ENCODE results near the gene TLCD1.

TLCD1 gene

GRCh38 chr17:28703552-28704218 lies 22.3 kb downstream of the TLCD1 start:
- Histone ChIP-seq H3K4me3 (ENCODE audit: low read length) (no peak overlapping the region), H3K4me1 (ENCODE audit: control insufficient read depth, low read depth, low read length) (no peaks in the 10 kb centered on the region), H3K9ac (ENCODE audit: low read length) (no peak overlapping the region), H3K27ac (ENCODE audit: low read length) (no peak overlapping the region), H3K36me3 (ENCODE audit: control insufficient read depth, low read depth, low read length) (peaks cover 47% of the 10 kb centered on the region), H3K27me3 (ENCODE audit: control insufficient read depth, insufficient read depth, low read length) (no peaks in the 10 kb centered on the region), H3K9me3 (ENCODE audit: control insufficient read depth, low read depth, low read length) (no peaks in the 10 kb centered on the region)

- peaks cover 56% of the 10 kb centered on the region for H3K36me3 ChIP-seq (ENCODE audit: control insufficient read depth, low read depth, low read length)
- no peaks in the 10 kb centered on the region for H3K9me3 ChIP-seq (ENCODE audit: control insufficient read depth, low read depth, low read length)
- H3K4me1 ChIP-seq (ENCODE audit: control insufficient read depth, low read depth, low read length), result no peaks in the 10 kb centered on the region
- no peaks in the 10 kb centered on the region for H3K27me3 ChIP-seq (ENCODE audit: control insufficient read depth, insufficient read depth, low read length)
- H3K27ac ChIP-seq (ENCODE audit: low read length), result no peak overlapping the region
- H3K4me3 ChIP-seq (ENCODE audit: low read length), result no peak overlapping the region
- H3K9ac ChIP-seq (ENCODE audit: low read length), result no peak overlapping the region
Observed at GRCh38 chr17:28702752-28703150, 23.3 kb downstream of the TLCD1 start.

- Histone ChIP-seq H3K27me3 (ENCODE audit: control insufficient read depth, insufficient read depth, low read length) (no peaks in the 10 kb centered on the region), H3K4me1 (ENCODE audit: control insufficient read depth, low read depth, low read length) (no peaks in the 10 kb centered on the region), H3K4me3 (ENCODE audit: low read length) (no peak overlapping the region), H3K9ac (ENCODE audit: low read length) (no peak overlapping the region), H3K9me3 (ENCODE audit: control insufficient read depth, low read depth, low read length) (no peaks in the 10 kb centered on the region), H3K27ac (ENCODE audit: low read length) (no peak overlapping the region), H3K36me3 (ENCODE audit: control insufficient read depth, low read depth, low read length) (peaks cover 62% of the 10 kb centered on the region)
Observed at GRCh38 chr17:28702026-28702751, 23.8 kb downstream of the TLCD1 start.

- Histone ChIP-seq H3K36me3 (ENCODE audit: control insufficient read depth, low read depth, low read length) (peaks cover 71% of the 10 kb centered on the region), H3K27me3 (ENCODE audit: control insufficient read depth, insufficient read depth, low read length) (no peaks in the 10 kb centered on the region), H3K4me1 (ENCODE audit: control insufficient read depth, low read depth, low read length) (no peaks in the 10 kb centered on the region), H3K4me3 (ENCODE audit: low read length) (no peak overlapping the region), H3K9me3 (ENCODE audit: control insufficient read depth, low read depth, low read length) (no peaks in the 10 kb centered on the region), H3K27ac (ENCODE audit: low read length) (no peak overlapping the region), H3K9ac (ENCODE audit: low read length) (no peak overlapping the region)
Observed at GRCh38 chr17:28700830-28701492, 25.1 kb downstream of the TLCD1 start.

GRCh38 chr17:28700278-28700677 lies 25.8 kb downstream of the TLCD1 start:
- Histone ChIP-seq H3K9me3 (ENCODE audit: control insufficient read depth, low read depth, low read length) (no peaks in the 10 kb centered on the region), H3K27me3 (ENCODE audit: control insufficient read depth, insufficient read depth, low read length) (no peaks in the 10 kb centered on the region), H3K36me3 (ENCODE audit: control insufficient read depth, low read depth, low read length) (peaks cover 78% of the 10 kb centered on the region), H3K4me3 (ENCODE audit: low read length) (no peak overlapping the region), H3K9ac (ENCODE audit: low read length) (no peak overlapping the region), H3K4me1 (ENCODE audit: control insufficient read depth, low read depth, low read length) (no peaks in the 10 kb centered on the region), H3K27ac (ENCODE audit: low read length) (no peak overlapping the region)

GRCh38 chr17:28698253-28698941 lies 27.6 kb downstream of the TLCD1 start:
- Histone ChIP-seq H3K27ac (ENCODE audit: low read length) (no peak overlapping the region), H3K9ac (ENCODE audit: low read length) (no peak overlapping the region), H3K4me3 (ENCODE audit: low read length) (no peak overlapping the region), H3K36me3 (ENCODE audit: control insufficient read depth, low read depth, low read length) (peaks cover 95% of the 10 kb centered on the region), H3K27me3 (ENCODE audit: control insufficient read depth, insufficient read depth, low read length) (no peaks in the 10 kb centered on the region), H3K9me3 (ENCODE audit: control insufficient read depth, low read depth, low read length) (no peaks in the 10 kb centered on the region), H3K4me1 (ENCODE audit: control insufficient read depth, low read depth, low read length) (no peaks in the 10 kb centered on the region)

- Histone ChIP-seq H3K4me3 (ENCODE audit: low read length) (no peak overlapping the region), H3K27me3 (ENCODE audit: control insufficient read depth, insufficient read depth, low read length) (no peaks in the 10 kb centered on the region), H3K9ac (ENCODE audit: low read length) (no peak overlapping the region), H3K36me3 (ENCODE audit: control insufficient read depth, low read depth, low read length) (peaks cover 82% of the 10 kb centered on the region), H3K4me1 (ENCODE audit: control insufficient read depth, low read depth, low read length) (no peaks in the 10 kb centered on the region), H3K9me3 (ENCODE audit: control insufficient read depth, low read depth, low read length) (no peaks in the 10 kb centered on the region), H3K27ac (ENCODE audit: low read length) (no peak overlapping the region)
Observed at GRCh38 chr17:28693869-28694268, 32.2 kb downstream of the TLCD1 start.

GRCh38 chr17:28689011-28689410 lies 37.0 kb downstream of the TLCD1 start:
- Histone ChIP-seq H3K4me1 (ENCODE audit: control insufficient read depth, low read depth, low read length) (no peaks in the 10 kb centered on the region), H3K9me3 (ENCODE audit: control insufficient read depth, low read depth, low read length) (no peaks in the 10 kb centered on the region), H3K4me3 (ENCODE audit: low read length) (no peak overlapping the region), H3K36me3 (ENCODE audit: control insufficient read depth, low read depth, low read length) (peaks cover 85% of the 10 kb centered on the region), H3K9ac (ENCODE audit: low read length) (no peak overlapping the region), H3K27ac (ENCODE audit: low read length) (no peak overlapping the region), H3K27me3 (ENCODE audit: control insufficient read depth, insufficient read depth, low read length) (no peaks in the 10 kb centered on the region)

GRCh38 chr17:28688481-28688880 lies 37.6 kb downstream of the TLCD1 start:
- Histone ChIP-seq H3K9me3 (ENCODE audit: control insufficient read depth, low read depth, low read length) (no peaks in the 10 kb centered on the region), H3K9ac (ENCODE audit: low read length) (no peak overlapping the region), H3K27me3 (ENCODE audit: control insufficient read depth, insufficient read depth, low read length) (no peaks in the 10 kb centered on the region), H3K4me1 (ENCODE audit: control insufficient read depth, low read depth, low read length) (no peaks in the 10 kb centered on the region), H3K4me3 (ENCODE audit: low read length) (no peak overlapping the region), H3K27ac (ENCODE audit: low read length) (no peak overlapping the region), H3K36me3 (ENCODE audit: control insufficient read depth, low read depth, low read length) (peaks cover 82% of the 10 kb centered on the region)

- Histone ChIP-seq H3K9me3 (ENCODE audit: control insufficient read depth, low read depth, low read length) (no peaks in the 10 kb centered on the region), H3K9ac (ENCODE audit: low read length) (no peak overlapping the region), H3K27me3 (ENCODE audit: control insufficient read depth, insufficient read depth, low read length) (no peaks in the 10 kb centered on the region), H3K27ac (ENCODE audit: low read length) (no peak overlapping the region), H3K4me3 (ENCODE audit: low read length) (no peak overlapping the region), H3K4me1 (ENCODE audit: control insufficient read depth, low read depth, low read length) (no peaks in the 10 kb centered on the region), H3K36me3 (ENCODE audit: control insufficient read depth, low read depth, low read length) (peaks cover 94% of the 10 kb centered on the region)
Observed at GRCh38 chr17:28686296-28686695, 39.7 kb downstream of the TLCD1 start.

GRCh38 chr17:28685366-28685765 lies 40.7 kb downstream of the TLCD1 start:
- peaks cover 95% of the 10 kb centered on the region for H3K36me3 ChIP-seq (ENCODE audit: control insufficient read depth, low read depth, low read length)
- H3K4me1 ChIP-seq (ENCODE audit: control insufficient read depth, low read depth, low read length), result no peaks in the 10 kb centered on the region
- no peak overlapping the region for H3K27ac ChIP-seq (ENCODE audit: low read length)
- H3K9ac ChIP-seq (ENCODE audit: low read length), result no peak overlapping the region
- no peak overlapping the region for H3K4me3 ChIP-seq (ENCODE audit: low read length)
- no peaks in the 10 kb centered on the region for H3K27me3 ChIP-seq (ENCODE audit: control insufficient read depth, insufficient read depth, low read length)
- H3K9me3 ChIP-seq (ENCODE audit: control insufficient read depth, low read depth, low read length), result no peaks in the 10 kb centered on the region
